GM10248 (cell line): ENCODE measurements around the gene NDUFS2.

ENCODE experiments used
- CTCF ChIA-PET: fragments of 300-600 bp; sonication (Branson Sonifier 250); formaldehyde crosslinking; extraction: SDS; loops from one replicate; lab custom pipeline; 2021; ENCODE audit warnings: antibody characterized with exemption; lab: Yijun Ruan, JAX
- POLR2A ChIA-PET: fragments of 350-650 bp; sonication (Branson Sonifier 250); formaldehyde crosslinking; extraction: SDS; loops from one replicate; lab custom pipeline; 2020; ENCODE audit warnings: antibody characterized with exemption; lab: Yijun Ruan, JAX
- DNase-seq: peaks from one replicate; pipeline ENCODE4 v3.0.0; 2012; ENCODE audit errors: extremely low spot score
- CTCF ChIP-seq: IDR thresholded peaks from 2 replicates; pipeline ENCODE4 v1.5.1; 2012; ENCODE audit warnings: mild to moderate bottlenecking, low read depth; ENCODE audit errors: extremely low read depth, missing control alignments, control extremely low read depth

The NDUFS2 gene

GRCh38 chr1:161258439-161259344, 56.5 kb downstream of the NDUFS2 start, which contains the start of gene PCP4L1:
Gene PCP4L1, plus strand, starts transcription at chr1:161258745. Its CDS starts 230 bp downstream, at chr1:161258975.
- DNase-seq = peak; percentile 70
- CTCF ChIA-PET = interaction anchor here (0.7 to 2.5 kb wide), 7 partner anchors 10 to 123 kb away, joined by 3 to 11 read pairs (median 6); no protein-coding TSS in a partner anchor
- TF ChIP-seq CTCF = no peak
- POLR2A ChIA-PET = interaction anchor here (0.6 kb wide), 1 partner anchor 10 kb away, joined by 6 read pairs; no protein-coding TSS in a partner anchor

DNA sequence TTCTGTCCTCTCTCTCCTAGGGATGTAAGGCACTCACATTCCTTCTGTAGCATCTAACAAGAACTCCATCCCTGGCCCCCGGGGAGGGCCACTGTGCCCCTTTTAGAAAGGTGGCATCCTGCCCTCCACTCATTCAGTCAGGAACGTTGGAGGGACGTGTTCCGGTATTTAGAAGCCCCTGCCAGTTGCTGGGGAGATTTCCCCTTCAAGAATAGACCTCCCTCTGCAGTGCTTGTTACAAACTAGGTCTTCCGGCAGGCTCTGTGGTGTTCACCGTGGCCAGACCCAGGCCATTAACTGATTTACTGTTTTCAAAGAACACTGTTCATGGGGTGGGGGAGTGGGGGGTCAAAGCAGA, 57.2 kb downstream of the NDUFS2 start:
- CTCF ChIA-PET = interaction anchor here (1.7 to 2.5 kb wide), 3 partner anchors 11 to 32 kb away, joined by 7 to 11 read pairs (median 8); no protein-coding TSS in a partner anchor
- TF ChIP-seq CTCF = no peak
- POLR2A ChIA-PET = no interaction called here
- no peak for DNase-seq

DNA sequence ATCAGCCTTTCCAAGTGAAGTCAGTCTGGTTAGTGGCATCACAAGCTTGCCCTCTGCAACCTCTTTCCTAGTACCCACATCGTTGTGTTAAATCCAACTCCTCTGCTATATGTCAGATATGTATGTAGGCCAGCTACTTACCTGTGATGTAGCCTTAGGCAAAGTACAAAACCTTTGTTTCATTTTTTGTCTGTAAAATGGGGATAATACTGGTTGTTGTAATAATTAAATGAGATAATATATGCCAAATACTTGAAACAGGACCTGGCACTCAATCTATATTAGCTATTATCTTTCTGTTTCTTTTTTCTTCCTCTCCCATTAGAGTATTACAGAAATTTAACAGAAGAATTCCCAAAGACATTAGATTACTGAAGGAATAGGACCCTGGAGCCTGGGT, 57.6 kb downstream of the NDUFS2 start:
- no peak for TF ChIP-seq CTCF
- no peak for DNase-seq
- CTCF ChIA-PET = interaction anchor here (1.1 to 1.7 kb wide), 2 partner anchors 29 to 32 kb away, joined by 3 to 11 read pairs; no protein-coding TSS in a partner anchor
- POLR2A ChIA-PET = no interaction called here

GRCh38 chr1:161260376-161261260, 58.5 kb downstream of the NDUFS2 start:
- no peak for TF ChIP-seq CTCF
- DNase-seq = no peak
- CTCF ChIA-PET = interaction anchor here (0.8 to 1.4 kb wide), 9 partner anchors 22 to 189 kb away, joined by 3 to 4 read pairs (median 3); partner anchors contain the start of gene NR1I3
- POLR2A ChIA-PET = no interaction called here

DNA sequence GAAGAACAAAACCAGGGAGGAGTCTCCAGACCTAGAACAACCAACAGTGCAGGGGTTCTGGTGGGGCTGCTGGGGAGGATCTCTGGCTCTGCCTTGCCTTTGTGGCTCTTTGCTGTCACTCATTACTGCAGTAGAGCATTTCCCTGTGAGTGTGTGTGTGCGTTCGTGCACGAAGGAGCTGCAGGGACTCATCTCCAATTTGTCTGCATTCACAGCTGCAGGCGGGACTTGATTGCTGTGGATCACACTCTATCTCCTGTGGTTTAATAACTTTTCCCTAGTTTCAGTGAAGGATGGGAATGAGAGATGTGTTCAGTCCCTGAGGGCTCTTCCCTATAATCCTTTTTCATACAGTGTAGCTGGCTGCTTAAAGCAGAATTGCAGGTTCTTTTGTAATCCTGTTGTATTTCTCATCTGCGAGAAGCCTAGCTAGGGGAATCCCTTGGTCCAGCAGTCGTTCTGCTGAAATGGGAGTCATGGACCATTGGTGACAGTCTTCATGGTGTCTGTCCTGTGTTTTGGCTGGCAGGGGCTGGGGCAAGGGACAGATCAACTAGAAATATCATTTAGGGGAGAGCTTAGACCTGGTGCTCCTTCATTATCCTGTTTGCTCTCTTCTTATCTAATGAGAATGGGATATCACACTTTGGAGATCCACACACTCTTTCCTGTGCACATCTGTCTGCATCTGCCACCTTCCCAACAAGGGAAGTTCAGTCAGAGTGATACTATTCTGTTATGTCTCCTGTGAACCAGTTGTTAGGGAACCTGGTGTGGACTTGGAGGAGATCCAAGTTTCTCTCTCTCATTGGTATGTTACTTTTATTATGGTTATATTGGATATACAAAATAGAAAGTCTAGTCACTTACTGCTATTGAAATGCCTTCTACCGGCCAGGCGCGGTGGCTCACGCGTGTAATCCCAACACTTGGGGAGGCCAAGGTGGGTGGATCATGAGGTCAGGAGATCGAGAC, 59.4 kb downstream of the NDUFS2 start:
- no peak for DNase-seq
- ChIA-PET CTCF (interaction anchor here (0.8 to 1.4 kb wide), 9 partner anchors 13 to 190 kb away, joined by 3 to 4 read pairs (median 3); partner anchors contain the start of gene NR1I3), POLR2A (no interaction called here)
- no peak for TF ChIP-seq CTCF
